Naive thymus-derived CD4-positive, alpha-beta T cell (primary cell): ENCODE results near the gene MYCT1. TPM values are rescaled to one million over a fixed set of nuclear protein-coding genes. Genes with fewer than 3 reads are reported as not detected.
"Not testable (repeated sequence)": the region's sequence is repeated elsewhere in the genome, so short reads cannot be mapped to it uniquely, and the experiment has no call there.

Source experiments
- ATAC-seq: fragments of 150-1000 bp; cut with Tn5 transposase; 2 replicates; pipeline ENCODE4 v1.10.0; 2021; ENCODE audit warnings: mild to moderate bottlenecking, moderate library complexity
- CTCF ChIA-PET: fragments of 350-600 bp; sonication (Branson Sonifier 250); formaldehyde crosslinking; loops from one replicate; lab custom pipeline; 2021; ENCODE audit warnings: antibody characterized with exemption; lab: Charles Lee
- POLR2A ChIA-PET: fragments of 350-600 bp; sonication (Branson Sonifier 250); formaldehyde crosslinking; loops from one replicate; lab custom pipeline; 2021; ENCODE audit warnings: antibody characterized with exemption, inconsistent platforms; lab: Charles Lee
- DNase-seq, 9 donors: peaks; one replicate each; pipeline versions ENCODE4 v3.0.0 to v3.0.0-alpha.2; 2020 to 2022; ENCODE audit warnings: mixed read lengths in 1 of 9
- H3K27ac ChIP-seq: one replicate; pipeline ENCODE4 v1.7.0; 2013; ENCODE audit warnings: mild to moderate bottlenecking, low read depth, low read length, moderate library complexity
- H3K27me3 ChIP-seq, 2 donors: one replicate each; pipeline ENCODE4 v1.7.0; 2013; ENCODE audit warnings: low read length in 2 of 2, mild to moderate bottlenecking in 2 of 2, moderate library complexity in 2 of 2; ENCODE audit not compliant: control insufficient read depth in 2 of 2, insufficient read depth in 2 of 2
- H3K36me3 ChIP-seq, 3 experiments: 1 replicate in 2 of 3; 2 replicates in 1 of 3; pipeline ENCODE4 v1.7.0; 2013; ENCODE audit warnings: low read length in 3 of 3, mild to moderate bottlenecking in 3 of 3, moderate library complexity in 1 of 3; ENCODE audit not compliant: insufficient read depth in 3 of 3, control insufficient read depth in 2 of 3
- H3K4me1 ChIP-seq, 2 donors: one replicate each; pipeline ENCODE4 v1.7.0; 2013; ENCODE audit warnings: low read length in 2 of 2, mild to moderate bottlenecking in 2 of 2, moderate library complexity in 1 of 2; ENCODE audit not compliant: control insufficient read depth in 2 of 2, insufficient read depth in 2 of 2
- H3K4me3 ChIP-seq: 2 replicates; pipeline ENCODE4 v1.7.0; 2013; ENCODE audit warnings: mild to moderate bottlenecking, low read length
- H3K9me3 ChIP-seq, 3 experiments: 1 replicate in 2 of 3; 2 replicates in 1 of 3; pipeline ENCODE4 v1.7.0; 2013; ENCODE audit warnings: low read length in 3 of 3; ENCODE audit not compliant: control insufficient read depth in 2 of 3
- H3K27ac Mint-ChIP-seq, 9 donors: one replicate each; pipeline ENCODE4 v1.8.0; 2020 to 2022; ENCODE audit warnings: mixed read lengths in 9 of 9, mild to moderate bottlenecking in 8 of 9, moderate library complexity in 5 of 9, inconsistent platforms in 2 of 9
- H3K27me3 Mint-ChIP-seq, 5 donors: one replicate each; pipeline ENCODE4 v1.8.0; 2021 to 2022; ENCODE audit warnings: mixed read lengths in 5 of 5, mild to moderate bottlenecking in 1 of 5
- H3K36me3 Mint-ChIP-seq, 5 donors: one replicate each; pipeline ENCODE4 v1.8.0; 2020 to 2022; ENCODE audit warnings: mixed read lengths in 5 of 5, mild to moderate bottlenecking in 3 of 5, inconsistent platforms in 1 of 5
- H3K4me1 Mint-ChIP-seq, 7 donors: one replicate each; pipeline ENCODE4 v1.8.0; 2020 to 2022; ENCODE audit warnings: mixed read lengths in 7 of 7, mild to moderate bottlenecking in 3 of 7, inconsistent platforms in 1 of 7
- H3K4me3 Mint-ChIP-seq, 10 donors: one replicate each; pipeline ENCODE4 v1.8.0; 2020 to 2022; ENCODE audit warnings: mild to moderate bottlenecking in 10 of 10, mixed read lengths in 10 of 10, moderate library complexity in 6 of 10, inconsistent platforms in 2 of 10
- H3K9me3 Mint-ChIP-seq, 11 donors: one replicate each; pipeline ENCODE4 v1.8.0; 2020 to 2022; ENCODE audit warnings: mixed read lengths in 11 of 11, mild to moderate bottlenecking in 4 of 11, inconsistent platforms in 1 of 11, moderate library complexity in 1 of 11
- intact Hi-C, 2 donors: fragments of 100-400 bp; cut with micrococcal nuclease; formaldehyde crosslinking; loops; one replicate each; pipeline ENCODE4 v1.15.1; 2023
- polyA plus RNA-seq, 2 donors: library from polyadenylated mRNA; unstranded; fragments of 300-500 nt; fragmentation: Illumina TruSeq; gene quantifications; one replicate each; pipeline ENCODE4 v1.2.3, GENCODE V29; 2021
- total RNA-seq, 6 experiments: library from RNA in 5 of 6; stranded (reverse) in 5 of 6; gene quantifications; 1 replicate in 5 of 6; 2 replicates in 1 of 6; pipeline ENCODE4 v1.2.3 and lab custom pipeline; 2021 to 2026

The MYCT1 gene
- total and polyA plus RNA-seq, 7 experiments from 2014 or later = 0.24 to 1.0 TPM; not detected in 5

DNA sequence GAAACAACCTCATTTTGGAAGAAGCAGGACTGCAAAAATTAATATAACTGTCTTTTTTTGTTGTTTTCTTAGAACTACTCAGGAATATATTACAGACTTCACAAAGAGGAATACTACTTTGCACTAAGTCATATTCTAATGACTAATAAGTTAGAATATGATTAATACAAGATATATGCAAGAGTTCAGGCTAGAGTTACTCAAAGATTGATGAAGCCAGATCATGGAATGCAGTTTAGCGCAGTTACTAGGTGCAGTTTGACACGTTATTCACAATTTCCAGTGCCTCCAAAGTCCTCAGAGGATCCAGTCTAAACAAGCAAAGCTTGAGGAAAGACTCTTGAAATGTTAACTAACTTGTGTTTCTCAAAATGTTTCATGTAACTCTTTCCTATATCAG lies 1.2 kb upstream of the MYCT1 start:
- intact Hi-C loops = no loop called here
- Histone ChIP-seq H3K36me3 (no peaks in the 10 kb centered on the region), H3K4me1 (no peaks in the 10 kb centered on the region), H3K27me3 (peaks cover 0 to 7% of the 10 kb centered on the region in 2 donors), H3K9me3 (no peaks in the 10 kb centered on the region), H3K4me3 (no peak overlapping the region), H3K27ac (no peak overlapping the region)
- Mint-ChIP-seq H3K4me1 (peaks cover 0 to 5% (median 0%) of the 10 kb centered on the region in 7 donors), H3K9me3 (peaks cover 0 to 4% (median 0%) of the 10 kb centered on the region in 11 donors), H3K27ac (no peak overlapping the region), H3K36me3 (no peaks in the 10 kb centered on the region), H3K4me3 (no peak overlapping the region), H3K27me3 (peaks cover 16 to 42% (median 25%) of the 10 kb centered on the region in 5 donors)
- CTCF ChIA-PET = no interaction called here
- DNase-seq (no peak), ATAC-seq (no peak)
- POLR2A ChIA-PET = no interaction called here

- POLR2A ChIA-PET = no interaction called here
- H3K4me3 Mint-ChIP-seq = no peak overlapping the region
- CTCF ChIA-PET = no interaction called here
Measured at GRCh38 chr6:152698692-152699091, 995 bp downstream of the MYCT1 start.

GRCh38 chr6:152700427-152700826 lies 2.7 kb downstream of the MYCT1 start:
- no peak overlapping the region for H3K27ac ChIP-seq

More at GRCh38 chr6:152698692-152699091, 995 bp downstream of the MYCT1 start:
- no peak overlapping the region for H3K27ac ChIP-seq
- peaks cover 0 to 5% (median 0%) of the 10 kb centered on the region in 7 donors for H3K4me1 Mint-ChIP-seq
- no peaks in the 10 kb centered on the region for H3K9me3 Mint-ChIP-seq
- DNase-seq (no peak), ATAC-seq (no peak)
- no peak overlapping the region for H3K4me3 ChIP-seq
- peaks cover 18 to 48% (median 34%) of the 10 kb centered on the region in 5 donors for H3K27me3 Mint-ChIP-seq
- no peaks in the 10 kb centered on the region for H3K4me1 ChIP-seq
- H3K36me3 Mint-ChIP-seq = no peaks in the 10 kb centered on the region
- intact Hi-C loops = no loop called here
- H3K9me3 ChIP-seq = no peaks in the 10 kb centered on the region
- H3K27me3 ChIP-seq = peaks cover 0 to 7% of the 10 kb centered on the region in 2 donors
- H3K27ac Mint-ChIP-seq = no peak overlapping the region
- H3K36me3 ChIP-seq = no peaks in the 10 kb centered on the region

GRCh38 chr6:152701081-152701862 lies 3.6 kb downstream of the MYCT1 start:
- peaks cover 18 to 42% (median 38%) of the 10 kb centered on the region in 5 donors for H3K27me3 Mint-ChIP-seq
- Histone ChIP-seq H3K4me1 (no peaks in the 10 kb centered on the region), H3K27ac (no peak overlapping the region), H3K4me3 (no peak overlapping the region), H3K9me3 (no peaks in the 10 kb centered on the region), H3K36me3 (no peaks in the 10 kb centered on the region), H3K27me3 (peaks cover 0 to 7% of the 10 kb centered on the region in 2 donors)
- H3K4me3 Mint-ChIP-seq = no peak overlapping the region
- peaks cover 0 to 3% (median 0%) of the 10 kb centered on the region in 11 donors for H3K9me3 Mint-ChIP-seq
- ChIA-PET CTCF (no interaction called here), POLR2A (no interaction called here)
- peaks cover 0 to 5% (median 0%) of the 10 kb centered on the region in 7 donors for H3K4me1 Mint-ChIP-seq
- no peak overlapping the region for H3K27ac Mint-ChIP-seq
- intact Hi-C loops = no loop called here
- H3K36me3 Mint-ChIP-seq = no peaks in the 10 kb centered on the region
- DNase-seq = no peak
- ATAC-seq = peak; percentile 34

More at GRCh38 chr6:152700427-152700826, 2.7 kb downstream of the MYCT1 start:
- Mint-ChIP-seq H3K27ac (no peak overlapping the region), H3K4me1 (peaks cover 0 to 5% (median 0%) of the 10 kb centered on the region in 7 donors), H3K4me3 (no peak overlapping the region), H3K27me3 (peaks cover 18 to 42% (median 35%) of the 10 kb centered on the region in 5 donors), H3K9me3 (no peaks in the 10 kb centered on the region), H3K36me3 (no peaks in the 10 kb centered on the region)
- ATAC-seq (no peak), DNase-seq (no peak)
- no peak overlapping the region for H3K4me3 ChIP-seq
- H3K4me1 ChIP-seq = no peaks in the 10 kb centered on the region
- H3K36me3 ChIP-seq = no peaks in the 10 kb centered on the region
- intact Hi-C loops = no loop called here
- peaks cover 0 to 7% of the 10 kb centered on the region in 2 donors for H3K27me3 ChIP-seq
- ChIA-PET CTCF (no interaction called here), POLR2A (no interaction called here)
- H3K9me3 ChIP-seq = no peaks in the 10 kb centered on the region

DNA sequence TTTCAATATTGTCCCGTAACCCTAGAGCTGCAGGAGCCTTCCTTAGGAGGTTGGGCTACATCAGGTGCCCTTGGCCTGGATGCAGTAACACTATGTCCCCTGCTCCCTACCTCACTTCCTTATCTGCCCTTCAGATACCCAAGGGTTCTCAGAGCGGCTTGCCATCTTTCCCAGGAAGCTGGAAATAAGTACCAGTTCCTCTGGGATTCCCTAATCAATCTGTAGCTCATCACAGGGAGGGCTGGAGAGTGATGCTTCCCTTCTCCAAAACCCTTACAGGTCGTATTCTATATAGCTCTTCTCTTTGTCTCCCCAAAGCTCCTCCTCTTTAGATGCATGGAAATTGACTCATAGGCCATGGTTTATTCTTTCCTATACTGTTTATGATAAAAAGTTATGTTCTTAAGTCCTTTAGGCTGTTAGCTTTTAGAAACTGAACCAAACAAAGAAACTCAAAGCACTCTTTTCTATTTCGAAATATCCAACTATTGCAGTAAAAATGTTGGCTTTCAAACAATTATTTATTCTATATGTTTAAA lies 4.2 kb downstream of the MYCT1 start:
- ChIA-PET CTCF (no interaction called here), POLR2A (no interaction called here)
- Mint-ChIP-seq H3K4me1 (peaks cover 0 to 5% (median 0%) of the 10 kb centered on the region in 7 donors), H3K27ac (no peak overlapping the region), H3K4me3 (no peak overlapping the region), H3K9me3 (peaks cover 0 to 4% (median 0%) of the 10 kb centered on the region in 11 donors), H3K27me3 (peaks cover 18 to 39% (median 38%) of the 10 kb centered on the region in 5 donors), H3K36me3 (no peaks in the 10 kb centered on the region)
- Histone ChIP-seq H3K4me1 (no peaks in the 10 kb centered on the region), H3K27me3 (peaks cover 0 to 7% of the 10 kb centered on the region in 2 donors), H3K9me3 (no peaks in the 10 kb centered on the region), H3K27ac (no peak overlapping the region), H3K4me3 (no peak overlapping the region), H3K36me3 (no peaks in the 10 kb centered on the region)
- no peak for DNase-seq
- ATAC-seq = no peak
- intact Hi-C loops = no loop called here

GRCh38 chr6:152703750-152704149 lies 6.1 kb downstream of the MYCT1 start:
- H3K27me3 ChIP-seq, H3K4me1 Mint-ChIP-seq, H3K36me3 ChIP-seq, H3K4me1 ChIP-seq, H3K4me3 ChIP-seq, ATAC-seq, POLR2A ChIA-PET, H3K27ac Mint-ChIP-seq, CTCF ChIA-PET, H3K36me3 Mint-ChIP-seq, H3K27ac ChIP-seq, intact Hi-C loops, H3K9me3 ChIP-seq, H3K4me3 Mint-ChIP-seq, DNase-seq: not testable (repeated sequence)
- peaks cover 0 to 10% (median 4%) of the 10 kb centered on the region in 11 donors for H3K9me3 Mint-ChIP-seq
- peaks cover 13 to 34% (median 25%) of the 10 kb centered on the region in 5 donors for H3K27me3 Mint-ChIP-seq
